Dendritic cell treated with granulocyte-macrophage colony-stimulating factor and Interleukin-4, amounts not matched to agents 40 ng/mL and 50 ng/mL, for 4 days (primary cell): ENCODE data around the gene RGS16.
A peak's percentile ranks its signal among the peaks of the same experiment; 100 is the strongest.

Experiments
- H3K27ac Mint-ChIP-seq: one replicate; pipeline ENCODE4 v1.8.0; 2022; ENCODE audit warnings: mild to moderate bottlenecking, mixed read lengths
- H3K27me3 Mint-ChIP-seq: one replicate; pipeline ENCODE4 v1.8.0; 2022; ENCODE audit warnings: mild to moderate bottlenecking, mixed read lengths
- H3K36me3 Mint-ChIP-seq: one replicate; pipeline ENCODE4 v1.8.0; 2022; ENCODE audit warnings: low read depth, mixed read lengths
- H3K4me1 Mint-ChIP-seq: one replicate; pipeline ENCODE4 v1.8.0; 2022; ENCODE audit warnings: low read depth, mixed read lengths
- H3K4me3 Mint-ChIP-seq: one replicate; pipeline ENCODE4 v1.8.0; 2022; ENCODE audit warnings: mild to moderate bottlenecking, moderate library complexity, mixed read lengths
- H3K9me3 Mint-ChIP-seq: one replicate; pipeline ENCODE4 v1.8.0; 2022; ENCODE audit warnings: mixed read lengths
- intact Hi-C: fragments of 100-400 bp; cut with micrococcal nuclease; formaldehyde crosslinking; loops from one replicate; pipeline ENCODE4 v1.15.0; 2022

RGS16 gene

DNA sequence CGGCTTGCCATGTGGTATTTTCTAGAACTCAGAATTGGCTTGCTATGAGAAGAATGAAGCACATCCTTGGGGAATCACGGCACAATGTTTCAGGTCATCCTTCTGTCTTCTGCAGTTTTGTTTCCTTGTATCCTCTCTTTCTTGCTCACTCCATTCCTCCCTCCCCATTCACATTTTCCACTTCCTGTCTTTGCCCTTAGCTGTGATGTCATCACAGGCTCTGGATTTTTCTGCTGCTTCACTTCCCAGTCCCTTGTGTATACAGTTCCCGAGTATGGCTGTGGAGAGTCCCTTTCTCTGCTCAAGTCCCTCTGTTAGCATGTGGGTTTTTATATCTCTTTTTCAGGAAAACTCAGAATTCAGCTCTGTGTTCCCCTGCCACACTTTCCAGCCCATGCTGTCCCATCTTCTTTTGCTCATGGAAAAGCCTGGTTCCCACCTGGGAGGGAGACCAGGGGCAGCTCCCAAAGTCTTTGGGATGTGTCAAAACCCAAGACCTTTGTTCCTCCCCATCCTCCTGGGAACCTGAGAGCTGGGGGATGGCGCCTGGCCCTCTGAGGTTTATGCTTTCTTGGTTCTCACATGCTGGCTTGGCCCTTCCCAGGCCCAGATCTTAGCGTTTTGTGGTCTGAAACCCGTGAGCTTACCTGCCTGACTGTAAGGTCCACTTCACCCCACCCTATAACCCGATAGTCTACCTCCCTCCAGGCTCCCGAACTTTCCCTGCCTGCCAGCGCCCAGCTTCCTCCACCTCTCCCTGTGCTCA is 4.8 kb upstream of the RGS16 start:
- Mint-ChIP-seq H3K4me1 (peaks cover 23% of the 10 kb centered on the region), H3K27ac (no peak overlapping the region), H3K36me3 (no peaks in the 10 kb centered on the region), H3K4me3 (no peak overlapping the region), H3K9me3 (no peaks in the 10 kb centered on the region), H3K27me3 (peaks cover 72% of the 10 kb centered on the region)
- intact Hi-C loops, result no loop called here

DNA sequence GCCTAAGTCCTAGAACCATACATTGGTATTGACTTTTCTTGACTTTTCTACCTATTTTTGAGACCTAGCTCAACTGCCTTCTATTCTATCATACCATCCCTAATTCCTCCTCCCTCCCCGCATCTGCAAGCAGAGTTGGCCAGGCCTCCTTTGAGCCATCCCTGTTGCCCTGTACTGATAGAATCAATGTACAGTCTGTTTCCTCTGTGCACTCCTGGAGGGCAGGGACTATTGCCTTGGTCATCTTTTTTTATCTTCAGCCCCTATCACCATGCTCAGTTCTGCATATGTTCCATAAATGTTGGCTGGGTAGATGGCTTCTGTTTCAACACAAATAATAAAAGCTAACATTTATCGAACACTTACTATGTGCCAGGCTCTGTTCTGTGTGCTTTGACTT is 4.0 kb upstream of the RGS16 start:
- H3K36me3 Mint-ChIP-seq, result no peaks in the 10 kb centered on the region
- no peaks in the 10 kb centered on the region for H3K9me3 Mint-ChIP-seq
- intact Hi-C loops, result no loop called here
- peaks cover 26% of the 10 kb centered on the region for H3K4me1 Mint-ChIP-seq
- no peak overlapping the region for H3K27ac Mint-ChIP-seq
- peaks cover 64% of the 10 kb centered on the region for H3K27me3 Mint-ChIP-seq
- H3K4me3 Mint-ChIP-seq, result no peak overlapping the region

DNA sequence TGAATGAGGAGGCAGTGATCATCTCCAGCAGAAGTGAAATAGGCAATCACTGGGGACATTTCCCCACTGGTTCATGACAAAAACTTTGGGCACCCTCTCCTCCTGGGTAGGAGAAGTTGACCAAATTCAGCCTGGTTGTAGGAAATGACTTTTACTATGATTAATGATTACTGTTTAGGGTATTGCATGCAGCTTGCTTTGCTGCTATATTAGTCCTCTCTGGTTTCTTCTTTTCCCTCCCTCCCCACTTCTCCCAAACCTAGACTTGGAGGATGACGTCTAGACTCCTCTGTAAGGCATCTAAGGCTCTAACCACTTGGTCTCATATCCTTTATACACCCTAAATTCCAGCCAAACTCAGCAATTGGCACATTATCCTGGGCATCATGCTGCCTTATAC is 3.4 kb upstream of the RGS16 start:
- H3K4me1 Mint-ChIP-seq, result peaks cover 31% of the 10 kb centered on the region
- H3K36me3 Mint-ChIP-seq, result no peaks in the 10 kb centered on the region
- intact Hi-C loops, result no loop called here
- no peaks in the 10 kb centered on the region for H3K9me3 Mint-ChIP-seq
- no peak overlapping the region for H3K27ac Mint-ChIP-seq
- no peak overlapping the region for H3K4me3 Mint-ChIP-seq
- peaks cover 58% of the 10 kb centered on the region for H3K27me3 Mint-ChIP-seq

DNA sequence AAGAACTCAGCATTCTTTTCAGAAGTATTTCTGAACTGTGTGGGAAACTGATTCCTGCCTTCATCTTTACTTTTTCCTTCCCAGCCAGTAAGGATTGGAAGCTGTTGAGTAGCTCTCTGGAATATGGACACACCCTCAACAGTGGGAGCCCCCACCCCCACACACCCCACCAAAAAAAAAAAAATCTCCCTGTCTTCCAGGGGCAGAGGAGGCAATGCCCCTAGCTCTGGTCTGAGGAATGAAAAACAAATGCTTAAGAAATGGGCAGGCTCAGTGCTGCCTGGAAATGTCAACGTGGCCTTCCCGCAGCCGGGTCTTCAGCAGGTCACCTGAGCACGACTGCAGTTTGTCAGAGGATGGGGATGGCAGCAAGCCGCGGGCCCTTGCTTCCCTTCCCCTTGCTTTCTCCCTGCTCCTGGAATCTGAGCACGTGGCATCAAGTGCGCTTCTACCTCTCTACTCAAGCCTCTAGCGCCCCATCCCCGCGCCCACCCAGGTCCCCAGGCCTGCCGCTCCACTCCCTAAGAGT is 479 bp downstream of the RGS16 start:
- Mint-ChIP-seq H3K27me3 (peaks cover 28% of the 10 kb centered on the region), H3K27ac (no peak overlapping the region), H3K9me3 (no peaks in the 10 kb centered on the region), H3K4me3 (peak overlapping the region; percentile 61), H3K36me3 (no peaks in the 10 kb centered on the region), H3K4me1 (peaks cover 34% of the 10 kb centered on the region)
- intact Hi-C loops, result no loop called here

DNA sequence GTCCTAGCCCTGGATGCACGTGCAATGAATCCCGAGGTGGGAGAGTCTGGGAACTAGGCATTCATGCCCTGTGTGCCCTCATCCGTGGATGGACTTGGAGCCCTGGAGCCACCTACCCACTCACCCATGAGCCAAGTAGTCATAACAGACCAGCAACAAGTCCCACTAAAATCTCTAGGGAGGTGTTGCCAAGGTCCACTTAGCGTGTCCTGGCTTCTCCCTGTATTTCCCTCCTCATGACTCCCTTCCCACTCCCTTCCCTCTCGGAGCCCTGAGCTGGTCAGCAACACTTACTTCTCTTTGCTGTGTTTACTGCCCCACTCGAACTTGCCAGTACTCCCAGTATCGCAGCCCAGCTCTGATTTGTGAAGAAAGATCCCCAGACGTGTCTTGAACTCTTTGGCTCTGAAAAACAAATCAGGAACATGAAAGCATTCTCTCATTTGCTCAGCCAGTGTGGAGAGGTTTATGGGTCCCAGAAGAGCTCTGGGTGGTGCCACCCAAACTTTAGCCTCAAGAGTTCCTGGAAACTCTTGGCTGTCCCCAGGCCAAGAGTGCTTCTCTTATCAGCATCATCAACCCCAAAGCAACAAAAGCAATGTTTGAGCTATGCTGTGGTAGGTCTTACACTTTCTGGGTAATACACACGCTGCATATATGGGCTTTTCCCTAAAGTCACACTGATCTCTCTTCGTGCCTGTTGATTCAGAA is 1.1 kb downstream of the RGS16 start:
- no peak overlapping the region for H3K27ac Mint-ChIP-seq

DNA sequence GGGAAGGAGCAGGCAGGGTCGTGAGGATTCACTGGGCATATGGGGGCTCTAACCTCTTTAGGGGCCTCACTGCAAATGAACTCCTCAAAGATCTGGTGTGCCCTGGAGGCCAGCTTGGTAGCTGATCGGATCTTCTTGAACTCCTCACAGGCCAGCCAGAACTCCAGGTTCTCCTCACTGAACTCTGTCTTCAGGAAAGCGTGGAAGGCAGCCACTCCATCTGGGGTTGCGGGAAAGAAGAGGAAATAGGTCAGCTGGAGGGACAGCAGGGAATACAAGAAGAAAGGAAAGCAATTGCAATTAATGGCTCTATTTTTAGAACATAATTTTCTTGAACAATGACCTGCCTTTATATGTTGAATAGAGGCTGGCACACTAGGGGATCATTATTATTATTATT is 2.3 kb downstream of the RGS16 start:
- Mint-ChIP-seq H3K4me1 (peaks cover 33% of the 10 kb centered on the region), H3K4me3 (no peak overlapping the region)
- intact Hi-C loops, result loop anchor here (1.0 kb wide), 1 partner anchor 182 kb away; no protein-coding TSS in a partner anchor

More for the DNA sequence above, 1.1 kb downstream of the RGS16 start:
- no peaks in the 10 kb centered on the region for H3K36me3 Mint-ChIP-seq
- no peaks in the 10 kb centered on the region for H3K9me3 Mint-ChIP-seq
- H3K27me3 Mint-ChIP-seq, result peaks cover 24% of the 10 kb centered on the region
- peaks cover 38% of the 10 kb centered on the region for H3K4me1 Mint-ChIP-seq
- H3K4me3 Mint-ChIP-seq, result no peak overlapping the region
- intact Hi-C loops, result no loop called here

DNA sequence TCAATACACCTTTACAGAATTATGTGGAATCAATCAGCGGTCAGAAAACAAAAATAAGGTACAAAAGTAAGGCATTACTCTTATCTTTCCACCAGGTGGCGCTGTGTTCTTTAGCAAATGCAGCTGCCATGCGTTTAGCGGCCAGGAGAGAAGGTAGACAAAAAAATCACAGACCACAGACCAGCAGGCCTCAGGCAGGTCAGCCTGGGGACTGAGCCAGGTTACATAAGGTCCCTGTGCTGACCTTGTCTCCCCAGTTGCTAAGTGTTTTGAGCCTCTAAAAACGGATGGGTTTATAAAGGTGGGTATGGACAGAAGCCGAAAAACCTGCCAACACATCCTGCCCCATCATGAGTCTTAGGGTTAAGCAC is 2.8 kb downstream of the RGS16 start:
- H3K4me3 Mint-ChIP-seq, result no peak overlapping the region
- no peaks in the 10 kb centered on the region for H3K9me3 Mint-ChIP-seq
- no peak overlapping the region for H3K27ac Mint-ChIP-seq
- H3K36me3 Mint-ChIP-seq, result no peaks in the 10 kb centered on the region
- intact Hi-C loops, result loop anchor here (1.0 kb wide), 1 partner anchor 183 kb away; no protein-coding TSS in a partner anchor
- H3K27me3 Mint-ChIP-seq, result peaks cover 19% of the 10 kb centered on the region
- H3K4me1 Mint-ChIP-seq, result peaks cover 32% of the 10 kb centered on the region

More for the DNA sequence above, 2.3 kb downstream of the RGS16 start:
- H3K36me3 Mint-ChIP-seq, result no peaks in the 10 kb centered on the region
- peaks cover 20% of the 10 kb centered on the region for H3K27me3 Mint-ChIP-seq
- H3K9me3 Mint-ChIP-seq, result no peaks in the 10 kb centered on the region
- no peak overlapping the region for H3K27ac Mint-ChIP-seq

DNA sequence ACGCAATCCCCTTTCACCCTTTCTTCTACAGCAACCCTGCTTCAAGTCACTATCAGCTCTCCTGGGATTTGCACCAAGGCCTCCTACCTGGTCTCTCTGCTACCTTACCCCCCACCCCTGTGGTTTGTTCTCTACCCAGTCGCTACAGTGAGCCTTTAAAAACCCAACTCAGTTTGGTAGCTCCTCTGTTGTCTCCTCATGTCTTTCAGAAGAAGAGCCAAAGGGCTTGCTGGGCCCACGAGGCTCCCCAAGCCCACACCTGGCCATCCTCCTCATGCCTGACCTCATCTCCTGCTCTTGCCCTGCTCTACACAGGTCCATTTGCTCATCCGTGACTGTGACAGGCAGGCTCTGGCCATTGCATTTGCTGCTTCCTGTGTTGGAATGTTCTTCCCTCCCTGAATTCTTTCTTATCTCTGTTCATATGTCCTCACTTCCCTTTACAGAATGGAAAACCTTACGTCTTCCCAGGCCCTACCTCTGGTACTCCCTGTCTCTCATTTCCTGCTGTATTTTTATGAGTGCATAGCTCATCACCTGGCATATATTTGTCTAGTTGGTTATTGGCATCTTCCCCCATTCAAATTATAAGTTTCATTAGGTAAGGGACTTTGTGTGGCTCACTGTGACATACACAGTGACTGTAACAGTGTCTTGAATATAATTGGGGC is 3.3 kb downstream of the RGS16 start:
- H3K36me3 Mint-ChIP-seq, result no peaks in the 10 kb centered on the region
- no peaks in the 10 kb centered on the region for H3K9me3 Mint-ChIP-seq
- peaks cover 17% of the 10 kb centered on the region for H3K27me3 Mint-ChIP-seq
- no peak overlapping the region for H3K4me3 Mint-ChIP-seq
- no peak overlapping the region for H3K27ac Mint-ChIP-seq
- intact Hi-C loops, result loop anchor here (1.0 kb wide), 1 partner anchor 183 kb away; no protein-coding TSS in a partner anchor
- H3K4me1 Mint-ChIP-seq, result peaks cover 32% of the 10 kb centered on the region

DNA sequence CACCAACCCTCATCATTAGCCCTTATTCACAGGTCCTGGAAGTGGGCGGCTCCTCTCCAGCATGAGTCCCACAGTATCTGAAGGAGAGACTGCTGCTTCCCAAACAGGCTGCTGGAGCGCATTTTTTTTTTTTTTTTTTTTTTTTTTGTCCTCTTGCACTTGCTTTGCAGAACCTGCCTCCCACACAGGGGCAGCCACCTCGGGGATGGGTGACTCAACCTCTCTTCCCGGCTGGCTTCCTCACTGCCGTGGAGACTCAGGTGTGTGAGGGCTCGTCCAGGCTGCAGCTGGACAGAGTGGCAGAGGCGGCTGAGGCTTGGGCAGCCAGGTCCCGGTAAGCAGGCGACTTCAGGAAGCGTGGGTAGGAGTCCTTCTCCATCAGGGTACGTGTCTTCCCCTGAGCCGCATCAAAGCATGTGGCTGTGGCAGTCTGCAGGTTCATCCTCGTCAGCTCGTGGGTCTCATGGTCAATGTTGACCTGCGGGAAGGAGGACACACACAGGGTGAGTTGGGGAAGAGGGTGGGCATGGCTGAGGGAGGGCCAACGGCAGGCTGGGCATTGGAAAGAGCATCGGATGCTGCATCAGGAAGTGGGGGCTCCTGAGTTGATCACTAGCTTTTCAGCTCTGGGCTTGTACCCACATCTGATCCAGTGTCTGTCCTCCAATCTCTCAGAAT is 4.0 kb downstream of the RGS16 start:
- Mint-ChIP-seq H3K4me1 (peaks cover 32% of the 10 kb centered on the region), H3K9me3 (no peaks in the 10 kb centered on the region), H3K4me3 (no peak overlapping the region), H3K36me3 (no peaks in the 10 kb centered on the region), H3K27ac (no peak overlapping the region), H3K27me3 (peaks cover 10% of the 10 kb centered on the region)
- intact Hi-C loops, result no loop called here

DNA sequence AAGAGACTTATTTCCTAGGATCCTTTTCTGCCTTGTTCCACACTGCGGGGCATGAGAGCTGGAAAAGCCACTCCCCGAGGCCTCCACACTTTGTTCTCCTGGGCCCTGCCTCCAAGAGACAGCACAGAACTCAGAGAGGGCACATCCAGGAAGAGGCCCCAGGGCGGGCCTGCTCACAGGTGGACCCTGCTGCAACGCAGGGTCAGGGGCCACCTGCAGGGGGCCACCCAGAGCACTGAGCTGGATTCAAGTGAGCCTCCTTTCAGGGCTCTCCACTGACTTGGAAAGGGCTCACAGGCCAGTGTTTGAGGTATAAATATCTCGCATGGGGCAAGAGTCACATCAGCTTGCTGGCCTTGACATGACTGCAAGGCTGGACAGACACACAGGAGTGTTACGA is 4.8 kb downstream of the RGS16 start:
- Mint-ChIP-seq H3K4me3 (no peak overlapping the region), H3K27me3 (peaks cover 8% of the 10 kb centered on the region), H3K27ac (no peak overlapping the region), H3K4me1 (peaks cover 29% of the 10 kb centered on the region), H3K36me3 (no peaks in the 10 kb centered on the region), H3K9me3 (no peaks in the 10 kb centered on the region)
- intact Hi-C loops, result loop anchor here (5.0 to 10.0 kb wide), 2 partner anchors 517 to 875 kb away; partner anchors contain the start of gene SMG7

DNA sequence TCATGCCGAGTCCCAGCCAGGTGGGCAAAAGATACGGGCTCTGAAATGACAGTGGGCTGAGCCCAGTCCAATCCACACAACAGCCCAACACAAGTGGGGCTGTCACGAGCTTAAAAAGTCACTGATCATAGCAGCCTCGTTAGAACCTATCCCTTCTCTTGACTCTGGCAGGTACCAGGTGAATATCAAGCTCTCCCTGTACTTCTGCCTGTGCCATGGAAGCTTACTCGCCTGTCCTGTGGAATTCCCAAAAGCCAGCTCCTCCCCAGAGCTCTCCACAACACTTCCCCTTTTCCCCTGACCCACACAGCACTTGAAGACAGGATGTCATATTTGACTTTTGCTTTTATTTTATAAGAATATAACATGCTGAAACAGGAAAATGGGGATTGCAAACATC is 5.9 kb downstream of the RGS16 start:
- intact Hi-C loops, result loop anchor here (5.0 to 10.0 kb wide), 2 partner anchors 516 to 877 kb away; partner anchors contain the start of gene SMG7
- Mint-ChIP-seq H3K4me3 (no peak overlapping the region), H3K36me3 (no peaks in the 10 kb centered on the region), H3K27me3 (peaks cover 8% of the 10 kb centered on the region), H3K27ac (peak overlapping the region; percentile 25), H3K9me3 (no peaks in the 10 kb centered on the region), H3K4me1 (peaks cover 27% of the 10 kb centered on the region)

DNA sequence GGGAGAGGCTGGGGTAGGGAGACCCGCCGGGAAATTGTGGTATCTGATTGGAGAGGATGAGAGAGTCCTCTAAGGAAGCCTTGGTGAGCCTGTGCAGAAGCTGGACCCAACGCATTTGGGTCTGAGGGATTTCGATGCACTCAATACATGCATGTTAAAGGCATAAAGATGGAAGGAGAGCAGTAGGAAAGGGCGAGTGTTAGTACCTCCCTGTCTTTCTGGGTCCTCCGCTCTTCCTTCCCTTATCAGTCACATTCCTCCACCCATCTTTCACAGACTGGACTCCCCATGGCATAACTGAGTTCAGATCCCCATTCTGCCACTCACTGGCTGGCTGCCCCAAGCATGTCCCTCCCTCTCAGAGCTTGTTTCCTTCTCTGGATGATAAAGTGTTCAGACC is 7.3 kb downstream of the RGS16 start:
- H3K9me3 Mint-ChIP-seq, result no peaks in the 10 kb centered on the region
- H3K27ac Mint-ChIP-seq, result no peak overlapping the region
- H3K36me3 Mint-ChIP-seq, result no peaks in the 10 kb centered on the region
- intact Hi-C loops, result loop anchor here (5.0 to 10.0 kb wide), 2 partner anchors 515 to 878 kb away; partner anchors contain the start of gene SMG7
- H3K4me1 Mint-ChIP-seq, result peaks cover 25% of the 10 kb centered on the region
- H3K27me3 Mint-ChIP-seq, result peaks cover 8% of the 10 kb centered on the region
- no peak overlapping the region for H3K4me3 Mint-ChIP-seq

DNA sequence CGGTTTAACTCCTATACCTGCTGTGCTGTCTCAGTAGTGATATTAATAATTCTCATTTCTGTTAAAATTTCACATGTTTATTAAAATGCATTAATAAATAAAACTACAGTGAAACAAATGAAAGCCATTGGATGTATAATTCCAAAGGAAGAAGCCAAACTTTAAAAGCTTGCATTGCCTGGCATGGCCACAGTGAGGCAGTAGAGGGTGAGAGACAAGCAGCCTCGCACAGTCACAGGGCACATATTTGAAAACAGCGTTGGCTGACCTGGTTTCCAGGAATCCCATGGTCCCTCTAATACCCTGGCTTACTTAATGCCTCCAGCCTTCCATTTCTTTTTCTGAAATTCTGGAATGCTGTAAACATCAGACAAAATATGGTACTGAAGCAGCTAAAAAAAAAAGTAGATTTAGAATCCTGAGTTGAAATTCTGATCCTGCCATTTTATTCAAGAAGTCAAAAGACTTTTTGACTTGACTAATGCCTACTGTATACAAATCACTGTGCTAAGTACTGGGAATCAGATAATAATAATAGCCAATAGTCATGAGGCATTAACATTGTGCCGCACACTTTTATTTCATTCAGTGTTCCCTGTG is 8.4 kb downstream of the RGS16 start:
- intact Hi-C loops, result loop anchor here (5.0 to 10.0 kb wide), 2 partner anchors 513 to 879 kb away; partner anchors contain the start of gene SMG7

More for the DNA sequence above, 8.4 kb downstream of the RGS16 start:
- no peaks in the 10 kb centered on the region for H3K36me3 Mint-ChIP-seq
- H3K27ac Mint-ChIP-seq, result no peak overlapping the region
- peaks cover 25% of the 10 kb centered on the region for H3K4me1 Mint-ChIP-seq
- H3K9me3 Mint-ChIP-seq, result no peaks in the 10 kb centered on the region
- peaks cover 8% of the 10 kb centered on the region for H3K27me3 Mint-ChIP-seq
- H3K4me3 Mint-ChIP-seq, result no peak overlapping the region
